Testis (tissue), 3 donors: ENCODE data around the gene ME2. TPM values are rescaled to one million over a fixed set of nuclear protein-coding genes. Genes with fewer than 3 reads are reported as not detected.
"Not testable (repeated sequence)": the region's sequence is repeated elsewhere in the genome, so short reads cannot be mapped to it uniquely, and the experiment has no call there.

Source experiments
- DNase-seq: peaks from one replicate; pipeline ENCODE4 v3.0.0-alpha.2; 2019
- H3K27ac ChIP-seq, 2 donors: fragments of 200-600 bp; sonication (generic); one replicate each; pipeline ENCODE4 v1.5.1; 2019
- H3K27me3 ChIP-seq: fragments of 200-600 bp; sonication (generic); one replicate; pipeline ENCODE4 v1.5.1; 2019
- H3K36me3 ChIP-seq: fragments of 200-600 bp; sonication (generic); one replicate; pipeline ENCODE4 v1.5.1; 2017; ENCODE audit warnings: low read depth; ENCODE audit errors: missing control alignments
- H3K4me1 ChIP-seq: fragments of 200-600 bp; sonication (generic); one replicate; pipeline ENCODE4 v1.5.1; 2019
- H3K4me3 ChIP-seq, 2 donors: fragments of 200-600 bp; sonication (generic); one replicate each; pipeline ENCODE4 v1.5.1; 2017 to 2019
- H3K9me3 ChIP-seq: fragments of 200-600 bp; sonication (generic); one replicate; pipeline ENCODE4 v1.5.1; 2017
- POLR2A ChIP-seq: fragments of 450-650 bp; IDR thresholded peaks from one replicate; pipeline ENCODE4 v1.6.1; 2017; ENCODE audit warnings: antibody characterized with exemption, mild to moderate bottlenecking, moderate library complexity
- WGBS, 2 donors: methylation state at CpG; one replicate each; pipeline ENCODE4 v1.1.5; 2018; 5-methylcytosine and 5-hydroxymethylcytosine counted together
- intact Hi-C: fragments of 100-400 bp; cut with DNase I; formaldehyde crosslinking; loops from one replicate; pipeline ENCODE4 v1.15.1; 2023; ENCODE audit warnings: low total_unique reads
- polyA plus RNA-seq: library from polyadenylated mRNA; stranded (reverse); fragments of 350-450 nt; fragmentation: Illumina TruSeq; extraction: RNeasy Lipid Tissue Mini Kit (QIAGEN cat#74804); gene quantifications from one replicate; pipeline ENCODE4 v1.2.3, GENCODE V29; 2014; ENCODE audit warnings: low read depth, low replicate concordance; ENCODE audit not compliant: insufficient read depth
- total RNA-seq, 2 donors: library from RNA; depleted of rRNA; stranded (reverse); fragments of >200 nt; gene quantifications; one replicate each; pipeline ENCODE4 v1.2.3, GENCODE V29; 2016
- TF ChIP-seq, protein P1 (sequence below), 3 experiments: fragments of 450-650 bp in 2 of 3; fragments of 200-600 bp in 1 of 3; sonication (generic) in 1 of 3; IDR thresholded peaks; one replicate each; pipeline ENCODE4 v1.5.1; 2016 to 2019; ENCODE audit warnings: antibody characterized with exemption in 3 of 3, mild to moderate bottlenecking in 2 of 3, moderate library complexity in 1 of 3

ME2 gene
- total and polyA plus RNA-seq, 3 donors from 2014 or later: 49.2 to 101 (median 72.0) TPM

DNA sequence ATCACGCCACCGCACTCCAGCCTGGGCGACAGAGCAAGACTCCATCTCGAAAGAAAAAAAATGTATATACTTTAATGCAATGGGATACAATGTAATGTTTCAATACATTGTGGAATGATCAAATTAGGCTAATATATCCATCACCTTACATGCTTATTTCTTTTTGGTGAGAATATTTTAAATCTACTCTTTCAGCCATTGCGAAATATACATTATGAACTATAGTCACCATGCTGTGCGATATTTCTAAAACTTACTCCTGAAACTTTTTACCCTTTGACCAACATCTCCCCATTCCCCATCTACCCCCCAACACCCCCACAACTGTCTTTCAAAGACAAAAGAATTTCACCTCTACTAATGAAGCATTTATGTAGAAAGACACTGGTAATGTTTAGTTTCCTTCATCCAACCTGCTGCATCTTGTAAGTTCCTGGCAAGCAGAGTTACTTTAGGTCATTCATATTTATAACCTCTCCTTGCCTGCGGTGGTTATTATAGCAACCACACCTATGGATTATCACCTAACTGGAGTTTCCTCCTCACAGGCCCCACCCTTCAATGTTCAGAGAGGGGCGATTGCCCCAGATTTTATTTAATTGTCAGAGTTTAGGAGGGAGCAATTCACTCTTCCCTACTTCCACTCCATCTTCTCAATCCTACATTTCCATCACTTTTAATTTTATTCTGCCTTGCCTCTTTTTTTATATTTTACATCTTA, 1.2 kb upstream of the ME2 start:
- Histone ChIP-seq H3K9me3 (no peaks in the 10 kb centered on the region), H3K27me3 (no peaks in the 10 kb centered on the region), H3K27ac (peak overlapping the region in 1 of 2 donors; percentile 92), H3K36me3 (no peaks in the 10 kb centered on the region), H3K4me3 (no peak overlapping the region), H3K4me1 (no peaks in the 10 kb centered on the region)
- 58 to 72% methylated on average over 8 of the region's 8 CpGs for WGBS, 2 donors
- intact Hi-C loops: no loop called here
- TF ChIP-seq POLR2A: no peak
- TF ChIP-seq, protein P1, sequence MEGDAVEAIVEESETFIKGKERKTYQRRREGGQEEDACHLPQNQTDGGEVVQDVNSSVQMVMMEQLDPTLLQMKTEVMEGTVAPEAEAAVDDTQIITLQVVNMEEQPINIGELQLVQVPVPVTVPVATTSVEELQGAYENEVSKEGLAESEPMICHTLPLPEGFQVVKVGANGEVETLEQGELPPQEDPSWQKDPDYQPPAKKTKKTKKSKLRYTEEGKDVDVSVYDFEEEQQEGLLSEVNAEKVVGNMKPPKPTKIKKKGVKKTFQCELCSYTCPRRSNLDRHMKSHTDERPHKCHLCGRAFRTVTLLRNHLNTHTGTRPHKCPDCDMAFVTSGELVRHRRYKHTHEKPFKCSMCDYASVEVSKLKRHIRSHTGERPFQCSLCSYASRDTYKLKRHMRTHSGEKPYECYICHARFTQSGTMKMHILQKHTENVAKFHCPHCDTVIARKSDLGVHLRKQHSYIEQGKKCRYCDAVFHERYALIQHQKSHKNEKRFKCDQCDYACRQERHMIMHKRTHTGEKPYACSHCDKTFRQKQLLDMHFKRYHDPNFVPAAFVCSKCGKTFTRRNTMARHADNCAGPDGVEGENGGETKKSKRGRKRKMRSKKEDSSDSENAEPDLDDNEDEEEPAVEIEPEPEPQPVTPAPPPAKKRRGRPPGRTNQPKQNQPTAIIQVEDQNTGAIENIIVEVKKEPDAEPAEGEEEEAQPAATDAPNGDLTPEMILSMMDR (IDR thresholded peaks at IDR 0.05): no peak
- no peak for DNase-seq

DNA sequence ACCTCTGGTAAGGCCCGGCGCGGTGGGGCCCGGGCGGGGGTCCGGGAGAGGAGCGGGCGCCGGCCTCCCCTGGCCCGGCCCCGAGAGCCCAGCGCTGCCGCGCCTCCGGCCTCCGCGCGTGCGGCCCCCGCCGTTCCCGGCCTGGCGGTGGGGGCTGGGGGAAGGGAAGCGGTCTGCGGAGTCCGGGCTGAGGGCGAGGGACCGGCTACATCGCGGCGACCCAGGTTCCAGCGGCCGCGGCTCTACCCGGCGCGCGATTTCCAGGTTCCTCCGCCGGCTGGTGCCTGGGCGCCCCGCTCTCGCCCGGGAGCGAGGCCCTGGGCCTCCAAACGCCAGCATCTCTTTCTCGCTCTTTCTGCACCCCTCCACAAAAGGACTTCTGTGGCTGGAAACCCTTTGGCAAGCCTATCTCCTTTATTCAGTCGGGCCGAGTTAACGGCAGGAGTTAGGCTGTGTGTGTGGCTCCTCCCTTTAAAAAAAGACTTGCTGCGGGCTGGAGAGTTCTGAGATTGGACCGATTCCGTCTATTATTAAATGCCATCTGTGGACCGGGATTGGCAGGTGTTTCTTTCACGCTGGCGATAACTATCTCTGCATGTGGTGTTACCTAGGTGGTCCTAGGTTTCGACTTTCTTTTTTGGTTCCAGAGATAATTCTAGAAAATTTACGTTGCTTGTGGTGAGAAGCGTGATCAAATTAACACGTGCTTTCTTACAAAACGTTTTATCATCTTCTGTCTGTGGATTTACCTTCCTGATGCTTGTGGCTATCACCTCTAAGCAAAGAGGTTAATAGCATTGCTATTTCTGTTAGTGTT, 592 bp downstream of the ME2 start:
- TF ChIP-seq, protein P1 (IDR thresholded peaks at IDR 0.05): no peak
- TF ChIP-seq POLR2A: no peak
- intact Hi-C loops: no loop called here
- H3K27ac ChIP-seq: peak overlapping the region; percentile 75 to 92
- H3K4me3 ChIP-seq: peak overlapping the region; percentile 70 to 87
- WGBS, 2 donors: 0 to 1% methylated on average over 14 to 21 of the region's 61 CpGs
- no peaks in the 10 kb centered on the region for H3K36me3 ChIP-seq
- H3K9me3 ChIP-seq: no peaks in the 10 kb centered on the region
- no peaks in the 10 kb centered on the region for H3K4me1 ChIP-seq
- no peaks in the 10 kb centered on the region for H3K27me3 ChIP-seq
- peak; percentile 50 for DNase-seq

DNA sequence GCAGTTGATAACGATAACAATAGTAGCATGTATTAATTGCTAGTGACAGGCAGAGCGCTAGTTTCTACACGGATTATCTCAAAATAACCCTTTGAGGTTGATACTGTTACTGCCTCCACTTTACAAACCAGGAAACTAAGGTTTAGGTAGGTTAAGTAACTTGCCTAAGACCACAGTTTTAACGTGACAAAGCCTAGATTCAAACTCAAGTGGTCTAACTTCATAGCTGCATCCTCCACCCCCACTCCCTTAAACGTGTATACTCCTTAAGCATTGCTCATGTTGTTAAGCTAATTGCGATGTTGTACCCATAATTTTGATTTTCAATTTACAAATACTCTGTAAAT, 1.2 kb downstream of the ME2 start:
- Histone ChIP-seq H3K9me3 (no peaks in the 10 kb centered on the region), H3K4me1 (no peaks in the 10 kb centered on the region), H3K27ac (peak overlapping the region in 1 of 2 donors; percentile 92), H3K36me3 (no peaks in the 10 kb centered on the region), H3K4me3 (peak overlapping the region; percentile 70 to 87), H3K27me3 (no peaks in the 10 kb centered on the region)
- intact Hi-C loops: no loop called here
- no peak for TF ChIP-seq POLR2A
- TF ChIP-seq, protein P1 (IDR thresholded peaks at IDR 0.05): no peak
- WGBS, 2 donors: 13 to 17% methylated on average over 6 of the region's 6 CpGs
- DNase-seq: no peak

DNA sequence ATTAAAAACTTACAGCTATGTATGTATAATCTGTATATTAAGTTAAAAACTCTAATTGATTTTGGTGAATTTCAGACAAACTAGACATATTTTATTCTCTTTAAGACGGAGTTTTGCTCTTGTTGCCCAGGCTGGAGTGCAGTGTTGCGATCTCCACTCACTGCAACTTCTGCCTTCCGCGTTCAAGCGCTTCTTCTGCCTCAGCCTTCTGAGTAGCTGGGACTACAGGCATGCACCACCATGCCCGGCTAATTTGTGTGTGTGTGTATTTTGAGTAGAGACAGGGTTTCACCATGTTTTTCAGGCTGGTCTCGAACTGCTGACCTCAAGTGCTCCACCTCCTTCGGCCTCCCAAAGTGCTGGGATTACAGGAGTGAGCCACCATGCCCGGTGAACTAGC, 2.0 kb downstream of the ME2 start:
- H3K9me3 ChIP-seq, H3K27me3 ChIP-seq, H3K4me3 ChIP-seq, DNase-seq, intact Hi-C loops, H3K4me1 ChIP-seq, H3K36me3 ChIP-seq, H3K27ac ChIP-seq: not testable (repeated sequence)
- 77 to 82% methylated on average over 9 of the region's 9 CpGs for whole genome bisulfite sequencing, 2 donors

GRCh38 chr18:50886929-50887328, 8.0 kb downstream of the ME2 start:
- Histone ChIP-seq H3K27ac (no peak overlapping the region), H3K4me3 (no peak overlapping the region), H3K9me3 (no peaks in the 10 kb centered on the region), H3K4me1 (no peaks in the 10 kb centered on the region), H3K27me3 (no peaks in the 10 kb centered on the region), H3K36me3 (no peaks in the 10 kb centered on the region)
- intact Hi-C loops: no loop called here
- no peak for DNase-seq
- 95 to 97% methylated on average over 7 of the region's 7 CpGs for WGBS, 2 donors
- TF ChIP-seq, protein P1 (IDR thresholded peaks at IDR 0.05): no peak
- no peak for TF ChIP-seq POLR2A
